Stimulated activated naive B cell treated with anti-CD40 and anti-IgM and Interleukin-4, amounts not matched to agents 10 μg/mL and 1 μg/mL and 100 μg/mL, for 72 hours (primary cell): Measurements from ENCODE around the gene CSNK2A1.

Experiments used
- ATAC-seq, 2 donors: fragments of 150-1000 bp; cut with Tn5 transposase; replicated peaks; 2 replicates each; pipeline ENCODE4 v1.10.0; 2021; ENCODE audit warnings: moderate library complexity in 1 of 2
- DNase-seq: peaks from one replicate; pipeline ENCODE4 v3.0.0; 2021
- H3K27ac Mint-ChIP-seq: one replicate; pipeline ENCODE4 v1.8.0; 2022; ENCODE audit warnings: mild to moderate bottlenecking, mixed read lengths
- H3K27me3 Mint-ChIP-seq, 2 donors: one replicate each; pipeline ENCODE4 v1.8.0; 2022; ENCODE audit warnings: mixed read lengths in 2 of 2
- H3K36me3 Mint-ChIP-seq, 2 donors: one replicate each; pipeline ENCODE4 v1.8.0; 2022; ENCODE audit warnings: mixed read lengths in 2 of 2, mild to moderate bottlenecking in 1 of 2
- H3K4me1 Mint-ChIP-seq, 2 donors: one replicate each; pipeline ENCODE4 v1.8.0; 2022; ENCODE audit warnings: mixed read lengths in 2 of 2, mild to moderate bottlenecking in 1 of 2
- H3K4me3 Mint-ChIP-seq, 2 donors: one replicate each; pipeline ENCODE4 v1.8.0; 2022; ENCODE audit warnings: mild to moderate bottlenecking in 2 of 2, mixed read lengths in 2 of 2, moderate library complexity in 1 of 2
- H3K9me3 Mint-ChIP-seq, 2 donors: one replicate each; pipeline ENCODE4 v1.8.0; 2022; ENCODE audit warnings: mixed read lengths in 2 of 2, mild to moderate bottlenecking in 1 of 2

The CSNK2A1 gene

GRCh38 chr20:435558-435957 is 108.0 kb downstream of the CSNK2A1 start:
- Mint-ChIP-seq H3K4me3 (no peak overlapping the region), H3K27me3 (no peaks in the 10 kb centered on the region), H3K9me3 (no peaks in the 10 kb centered on the region), H3K27ac (peak overlapping the region; percentile 87), H3K36me3 (peaks cover 45 to 73% of the 10 kb centered on the region in 2 donors), H3K4me1 (peaks cover 48 to 57% of the 10 kb centered on the region in 2 donors)
- ATAC-seq (no peak), DNase-seq (no peak)

- ATAC-seq (no peak), DNase-seq (no peak)
- Mint-ChIP-seq H3K4me1 (peaks cover 46 to 54% of the 10 kb centered on the region in 2 donors), H3K9me3 (no peaks in the 10 kb centered on the region), H3K27ac (peak overlapping the region; percentile 67), H3K4me3 (peak overlapping the region in 1 of 2 donors; percentile 29), H3K36me3 (peaks cover 44 to 76% of the 10 kb centered on the region in 2 donors), H3K27me3 (no peaks in the 10 kb centered on the region)
These were observed 108.8 kb downstream of the CSNK2A1 start for GRCh38 chr20:434661-435419.

GRCh38 chr20:434221-434620 is 109.4 kb downstream of the CSNK2A1 start:
- Mint-ChIP-seq H3K27me3 (no peaks in the 10 kb centered on the region), H3K4me3 (peak overlapping the region; percentile 28 to 29), H3K27ac (peak overlapping the region; percentile 62), H3K36me3 (peaks cover 40 to 73% of the 10 kb centered on the region in 2 donors), H3K9me3 (no peaks in the 10 kb centered on the region), H3K4me1 (peaks cover 39 to 48% of the 10 kb centered on the region in 2 donors)
- DNase-seq (no peak), ATAC-seq (no peak)

GRCh38 chr20:433300-433975 is 110.2 kb downstream of the CSNK2A1 start:
- H3K4me1 Mint-ChIP-seq, result peaks cover 32 to 40% of the 10 kb centered on the region in 2 donors
- peak overlapping the region; percentile 49 to 59 for H3K4me3 Mint-ChIP-seq
- H3K9me3 Mint-ChIP-seq, result no peaks in the 10 kb centered on the region
- peak overlapping the region; percentile 94 for H3K27ac Mint-ChIP-seq
- ATAC-seq (peak; percentile 68 to 75), DNase-seq (peak; percentile 30)
- no peaks in the 10 kb centered on the region for H3K27me3 Mint-ChIP-seq
- peaks cover 38 to 70% of the 10 kb centered on the region in 2 donors for H3K36me3 Mint-ChIP-seq

GRCh38 chr20:432677-433299 is 110.8 kb downstream of the CSNK2A1 start:
- Mint-ChIP-seq H3K9me3 (no peaks in the 10 kb centered on the region), H3K4me3 (peak overlapping the region in 1 of 2 donors; percentile 59), H3K27me3 (no peaks in the 10 kb centered on the region), H3K36me3 (peaks cover 42 to 70% of the 10 kb centered on the region in 2 donors), H3K4me1 (peaks cover 26 to 33% of the 10 kb centered on the region in 2 donors), H3K27ac (peak overlapping the region; percentile 94)
- DNase-seq, result no peak
- ATAC-seq, result peak in 1 of 2 donors; percentile 2

- H3K4me3 Mint-ChIP-seq, result peak overlapping the region in 1 of 2 donors; percentile 10
These were observed 111.4 kb downstream of the CSNK2A1 start for GRCh38 chr20:432208-432607.

GRCh38 chr20:431012-431904 is 112.3 kb downstream of the CSNK2A1 start:
- no peak overlapping the region for H3K27ac Mint-ChIP-seq
- peaks cover 42 to 62% of the 10 kb centered on the region in 2 donors for H3K36me3 Mint-ChIP-seq
- peaks cover 22 to 26% of the 10 kb centered on the region in 2 donors for H3K4me1 Mint-ChIP-seq
- peak overlapping the region in 1 of 2 donors; percentile 25 for H3K4me3 Mint-ChIP-seq
- no peak for DNase-seq
- no peak for ATAC-seq
- H3K27me3 Mint-ChIP-seq, result no peaks in the 10 kb centered on the region
- H3K9me3 Mint-ChIP-seq, result no peaks in the 10 kb centered on the region

More at GRCh38 chr20:432208-432607, 111.4 kb downstream of the CSNK2A1 start:
- peaks cover 22 to 27% of the 10 kb centered on the region in 2 donors for H3K4me1 Mint-ChIP-seq
- H3K9me3 Mint-ChIP-seq, result no peaks in the 10 kb centered on the region
- H3K36me3 Mint-ChIP-seq, result peaks cover 42 to 67% of the 10 kb centered on the region in 2 donors
- peak overlapping the region; percentile 60 for H3K27ac Mint-ChIP-seq
- DNase-seq, result no peak
- no peaks in the 10 kb centered on the region for H3K27me3 Mint-ChIP-seq
- no peak for ATAC-seq

- Mint-ChIP-seq H3K36me3 (peaks cover 36 to 61% of the 10 kb centered on the region in 2 donors), H3K27ac (peak overlapping the region; percentile 31), H3K4me1 (peaks cover 22 to 26% of the 10 kb centered on the region in 2 donors), H3K27me3 (no peaks in the 10 kb centered on the region), H3K9me3 (no peaks in the 10 kb centered on the region), H3K4me3 (no peak overlapping the region)
- DNase-seq (no peak), ATAC-seq (no peak)
These were observed 113.2 kb downstream of the CSNK2A1 start for GRCh38 chr20:430091-430999.

GRCh38 chr20:428658-429200 is 114.9 kb downstream of the CSNK2A1 start:
- H3K27ac Mint-ChIP-seq, result no peak overlapping the region
- peaks cover 13 to 15% of the 10 kb centered on the region in 2 donors for H3K4me1 Mint-ChIP-seq
- no peak for DNase-seq
- peaks cover 46 to 65% of the 10 kb centered on the region in 2 donors for H3K36me3 Mint-ChIP-seq
- no peak overlapping the region for H3K4me3 Mint-ChIP-seq
- H3K27me3 Mint-ChIP-seq, result no peaks in the 10 kb centered on the region
- no peak for ATAC-seq
- no peaks in the 10 kb centered on the region for H3K9me3 Mint-ChIP-seq

- Mint-ChIP-seq H3K27me3 (no peaks in the 10 kb centered on the region), H3K27ac (peak overlapping the region; percentile 37), H3K9me3 (no peaks in the 10 kb centered on the region), H3K4me3 (no peak overlapping the region), H3K36me3 (peaks cover 44 to 61% of the 10 kb centered on the region in 2 donors), H3K4me1 (peaks cover 7 to 8% of the 10 kb centered on the region in 2 donors)
- DNase-seq (no peak), ATAC-seq (no peak)
These were observed 115.5 kb downstream of the CSNK2A1 start for GRCh38 chr20:427849-428657.

GRCh38 chr20:427401-427800 is 116.2 kb downstream of the CSNK2A1 start:
- H3K27ac Mint-ChIP-seq, result no peak overlapping the region
- ATAC-seq, result no peak

GRCh38 chr20:426566-426965 is 117.0 kb downstream of the CSNK2A1 start:
- H3K27ac Mint-ChIP-seq, result no peak overlapping the region
- no peaks in the 10 kb centered on the region for H3K9me3 Mint-ChIP-seq
- no peak overlapping the region for H3K4me3 Mint-ChIP-seq
- DNase-seq (no peak), ATAC-seq (no peak)
- peaks cover 49 to 66% of the 10 kb centered on the region in 2 donors for H3K36me3 Mint-ChIP-seq
- no peaks in the 10 kb centered on the region for H3K27me3 Mint-ChIP-seq
- H3K4me1 Mint-ChIP-seq, result peaks cover 1 to 3% of the 10 kb centered on the region in 2 donors

More at GRCh38 chr20:427401-427800, 116.2 kb downstream of the CSNK2A1 start:
- H3K4me1 Mint-ChIP-seq, result peaks cover 2% of the 10 kb centered on the region in 2 donors
- no peaks in the 10 kb centered on the region for H3K27me3 Mint-ChIP-seq
- H3K4me3 Mint-ChIP-seq, result no peak overlapping the region
- H3K36me3 Mint-ChIP-seq, result peaks cover 46 to 63% of the 10 kb centered on the region in 2 donors
- DNase-seq, result no peak
- no peaks in the 10 kb centered on the region for H3K9me3 Mint-ChIP-seq
